Measurements from ENCODE around the gene AP1M2.
A peak's percentile ranks its signal among the peaks of the same experiment; 100 is the strongest.

AP1M2 gene

DNA sequence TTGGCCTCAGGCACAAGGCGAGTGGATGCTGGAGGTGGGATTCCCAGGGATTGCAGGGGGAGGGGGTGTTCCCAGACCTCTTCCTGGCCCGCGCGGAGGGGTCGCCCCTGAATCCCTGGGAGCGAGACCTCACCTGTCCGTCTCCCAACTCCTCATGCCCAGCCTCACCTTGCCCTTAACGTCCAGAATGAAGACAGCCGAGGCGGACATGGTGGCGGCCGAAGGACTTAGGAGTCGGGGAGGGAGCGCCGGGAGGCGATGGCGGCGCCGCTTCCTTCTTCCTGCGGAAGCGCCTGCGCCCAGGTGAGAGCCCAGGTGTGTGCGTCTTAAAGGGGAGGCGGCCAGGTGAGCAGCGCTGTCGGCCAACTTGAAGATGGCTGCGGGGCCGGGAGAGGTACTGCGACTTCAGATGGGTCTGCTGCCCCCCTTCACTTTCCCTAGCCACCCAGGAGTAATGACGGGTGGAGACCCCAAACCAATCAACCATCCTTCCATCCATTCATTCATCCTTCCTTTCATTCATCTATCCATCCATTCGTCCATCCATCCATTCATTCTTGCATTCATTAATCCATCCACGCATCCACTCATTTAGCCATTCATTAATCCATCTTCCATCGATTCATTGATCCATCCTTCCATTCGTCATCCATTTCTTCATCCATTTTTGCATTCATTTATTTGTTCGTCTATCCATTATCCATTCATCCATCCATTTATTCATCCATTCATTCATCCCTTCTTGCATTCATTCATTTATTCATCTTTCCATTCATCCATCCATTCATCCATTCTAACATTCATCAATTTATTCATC lies at the start of gene AP1M2:
Gene AP1M2, minus strand, starts transcription at position 291 of the 817 bp plus-strand sequence. Its CDS starts 81 bp downstream, at position 210.
- no peak for DNase-seq

DNA sequence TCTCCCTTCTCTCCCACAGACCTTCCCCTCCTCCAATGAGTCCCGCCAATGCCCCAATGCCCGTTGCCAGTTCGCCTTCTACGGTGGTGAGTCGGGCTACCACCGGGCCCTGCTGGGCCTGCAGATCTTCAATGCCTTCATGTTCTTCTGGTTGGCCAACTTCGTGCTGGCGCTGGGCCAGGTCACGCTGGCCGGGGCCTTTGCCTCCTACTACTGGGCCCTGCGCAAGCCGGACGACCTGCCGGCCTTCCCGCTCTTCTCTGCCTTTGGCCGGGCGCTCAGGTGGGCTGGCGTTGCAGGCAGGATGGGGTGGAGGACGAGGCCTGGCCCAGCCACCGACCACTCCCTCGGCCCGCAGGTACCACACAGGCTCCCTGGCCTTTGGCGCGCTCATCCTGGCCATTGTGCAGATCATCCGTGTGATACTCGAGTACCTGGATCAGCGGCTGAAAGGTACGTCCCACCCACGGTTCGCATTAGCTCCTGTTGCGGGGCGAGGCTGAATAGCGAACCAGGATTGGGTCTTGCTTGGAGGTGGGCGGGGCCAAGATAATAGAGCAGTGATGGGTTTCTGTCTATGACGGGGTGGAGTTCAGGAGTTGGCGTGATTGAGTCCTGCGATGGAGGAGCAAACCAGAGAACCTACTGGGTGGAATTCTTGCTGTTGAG lies 49.3 kb upstream of the AP1M2 start:
- no peak for DNase-seq

DNA sequence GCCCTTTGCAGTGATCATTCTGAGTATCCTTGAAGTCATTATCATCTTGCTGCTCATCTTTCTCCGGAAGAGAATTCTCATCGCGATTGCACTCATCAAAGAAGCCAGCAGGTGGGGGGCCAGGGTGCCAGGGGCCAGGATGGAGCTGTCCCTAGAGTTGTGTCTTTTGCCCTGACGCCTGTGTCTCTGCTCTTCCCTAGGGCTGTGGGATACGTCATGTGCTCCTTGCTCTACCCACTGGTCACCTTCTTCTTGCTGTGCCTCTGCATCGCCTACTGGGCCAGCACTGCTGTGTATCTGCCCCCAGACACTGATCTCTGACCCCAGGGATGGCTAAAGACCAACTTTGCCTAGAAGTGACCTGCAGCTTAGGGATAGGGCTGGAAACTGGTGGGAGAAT lies 47.9 kb upstream of the AP1M2 start:
- no peak for DNase-seq

DNA sequence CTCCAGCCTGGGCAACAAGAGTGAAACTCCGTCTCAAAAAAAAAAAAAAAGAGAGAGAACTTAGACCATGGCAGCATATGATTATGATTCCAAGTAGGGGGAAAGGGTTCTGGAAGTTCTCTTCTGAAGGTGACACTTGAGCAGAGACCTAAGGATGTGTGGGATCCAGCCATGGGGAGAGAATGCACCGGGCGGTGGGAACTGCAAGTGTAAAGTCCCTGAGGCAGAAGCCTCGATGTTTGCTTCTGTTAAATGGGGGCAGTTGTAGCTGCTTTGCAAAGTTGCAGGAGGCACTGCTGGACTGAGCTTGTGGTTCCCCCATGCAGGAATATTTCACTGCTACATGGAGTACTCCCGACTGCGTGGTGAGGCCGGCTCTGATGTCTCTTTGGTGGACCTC lies 47.3 kb upstream of the AP1M2 start:
- DNase-seq = no peak

DNA sequence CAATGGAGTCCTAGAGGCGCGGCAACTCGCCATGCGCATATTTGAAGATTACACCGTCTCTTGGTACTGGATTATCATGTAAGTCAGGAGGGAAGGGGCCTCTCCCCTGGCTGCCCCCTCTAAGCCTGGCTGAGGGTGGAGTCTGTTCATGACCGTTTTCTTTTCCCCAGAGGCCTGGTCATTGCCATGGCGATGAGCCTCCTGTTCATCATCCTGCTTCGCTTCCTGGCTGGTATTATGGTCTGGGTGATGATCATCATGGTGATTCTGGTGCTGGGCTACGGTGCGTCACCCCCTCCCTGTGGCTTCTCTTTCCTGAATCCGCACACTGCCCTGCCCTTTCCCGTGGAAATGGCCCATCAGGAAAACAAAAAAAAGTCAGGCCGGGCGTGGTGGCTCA lies 44.8 kb upstream of the AP1M2 start:
- DNase-seq = no peak

DNA sequence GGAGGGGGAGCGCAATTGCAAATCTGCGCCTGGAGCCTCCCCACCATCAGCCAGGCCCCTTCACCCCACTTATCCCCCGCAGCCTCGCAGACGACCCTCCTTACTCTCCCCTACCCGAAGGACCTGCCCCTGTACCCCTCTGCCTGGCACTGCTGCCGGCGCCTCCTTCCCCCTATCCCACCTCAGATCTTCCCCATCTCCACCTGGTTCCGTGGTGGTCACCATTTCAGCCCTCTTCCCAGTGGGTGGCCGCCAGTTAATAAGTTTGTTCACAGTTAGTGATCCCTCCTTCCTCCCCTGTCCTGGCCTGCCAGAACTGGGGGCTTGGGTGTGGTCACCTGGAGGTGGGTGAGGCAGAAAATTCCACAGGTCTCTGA lies 38.6 kb upstream of the AP1M2 start:
- no peak for DNase-seq

DNA sequence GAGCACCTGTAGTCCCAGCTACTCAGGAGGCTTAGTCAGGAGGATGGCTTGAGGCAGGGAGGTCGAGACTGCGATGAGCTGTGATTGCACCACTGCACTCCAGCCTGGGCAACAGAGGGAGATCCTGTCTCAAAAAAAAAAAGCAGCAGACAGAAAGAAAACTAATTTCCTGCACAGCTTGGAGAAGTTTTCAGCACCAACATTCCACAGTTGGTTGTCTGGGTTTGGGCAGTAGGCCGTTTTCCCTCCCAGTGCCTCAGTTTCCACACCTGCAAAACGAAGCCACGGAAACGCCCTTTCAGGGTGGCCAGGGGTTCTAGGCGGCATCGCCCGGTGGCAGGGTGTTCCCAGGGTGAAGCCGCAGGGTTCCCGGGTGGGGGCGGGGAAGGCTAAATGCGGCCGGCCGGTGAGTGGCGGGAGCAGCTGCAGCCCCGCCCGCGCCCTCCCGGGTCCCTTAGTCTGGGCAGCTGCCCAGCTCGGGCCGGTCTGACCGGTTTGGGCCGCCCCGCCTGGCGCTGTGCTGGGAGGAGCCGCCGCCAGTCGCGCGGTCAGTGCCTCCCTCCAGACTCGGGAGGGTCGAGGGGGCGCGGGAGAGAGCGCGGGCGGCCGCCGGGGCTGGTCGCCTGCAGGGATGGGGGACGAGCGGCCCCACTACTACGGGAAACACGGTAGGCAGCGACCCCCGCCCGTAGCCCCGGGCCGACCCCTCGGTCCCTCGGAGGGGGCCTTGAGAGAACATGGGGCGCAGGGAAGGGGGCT lies 38.1 kb upstream of the AP1M2 start, which contains the start of gene SLC44A2:
Gene SLC44A2, plus strand, starts transcription at position 551 of the 759 bp plus-strand sequence. Its CDS starts 81 bp downstream, at position 632.
- no peak for DNase-seq

DNA sequence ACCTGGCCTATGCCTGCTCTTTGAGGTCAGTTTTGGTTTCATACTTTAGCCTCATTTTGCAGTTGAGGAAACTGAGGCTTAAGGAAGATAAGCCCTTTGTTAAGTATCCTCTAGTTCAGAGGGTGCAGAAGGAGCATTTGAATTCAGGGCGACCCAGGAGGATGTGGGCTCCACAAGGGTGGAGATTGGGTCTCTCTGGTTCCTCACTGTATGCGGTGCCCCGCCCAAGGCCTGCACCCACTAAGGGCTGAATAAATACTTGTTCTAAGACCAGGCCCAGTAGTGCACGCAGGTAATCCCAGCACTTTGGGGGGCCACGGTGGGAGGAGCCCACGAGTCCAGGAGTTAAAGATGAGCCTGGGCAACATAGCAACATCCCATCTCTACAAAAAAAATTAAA lies 37.5 kb upstream of the AP1M2 start:
- no peak for DNase-seq

DNA sequence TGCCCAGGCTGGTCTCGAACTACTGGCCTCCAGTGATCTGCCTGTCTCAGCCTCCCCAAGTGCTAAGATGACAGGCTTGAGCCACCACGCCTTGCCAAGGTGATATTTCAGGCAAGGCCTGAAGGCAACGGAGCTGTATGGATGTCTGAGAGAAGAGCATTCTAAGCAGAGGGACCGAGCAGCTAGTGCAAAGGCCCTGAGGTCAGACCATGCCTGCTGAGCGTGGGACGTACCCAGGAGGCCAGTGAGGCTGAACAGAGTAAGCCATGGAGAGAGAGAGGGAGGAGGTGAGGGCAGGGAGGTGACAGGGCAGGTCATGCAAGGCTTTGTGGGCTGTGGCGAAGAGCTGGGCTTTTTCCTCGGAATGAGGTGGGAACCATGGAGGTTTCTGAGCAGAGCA lies 34.9 kb upstream of the AP1M2 start:
- DNase-seq = no peak

DNA sequence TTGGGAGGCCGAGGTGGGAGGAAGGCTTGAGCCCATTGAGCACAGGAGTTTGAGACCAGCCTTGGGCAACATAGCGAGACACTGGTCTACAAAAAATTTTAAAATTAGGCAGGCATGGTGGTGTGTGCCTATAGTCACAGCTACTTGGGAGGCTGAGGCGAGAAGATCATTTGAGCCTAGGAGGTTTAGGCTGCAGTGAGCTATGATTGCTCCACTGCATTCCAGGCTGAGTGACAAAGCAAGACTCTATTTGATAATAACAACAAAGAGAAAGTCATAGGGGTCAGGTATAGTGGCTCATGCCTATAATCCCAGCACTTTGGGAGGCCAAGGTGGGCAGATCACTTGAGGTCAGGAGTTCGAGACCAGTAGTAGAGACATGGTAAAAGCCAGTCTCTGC lies 33.7 kb upstream of the AP1M2 start:
- no peak for DNase-seq

DNA sequence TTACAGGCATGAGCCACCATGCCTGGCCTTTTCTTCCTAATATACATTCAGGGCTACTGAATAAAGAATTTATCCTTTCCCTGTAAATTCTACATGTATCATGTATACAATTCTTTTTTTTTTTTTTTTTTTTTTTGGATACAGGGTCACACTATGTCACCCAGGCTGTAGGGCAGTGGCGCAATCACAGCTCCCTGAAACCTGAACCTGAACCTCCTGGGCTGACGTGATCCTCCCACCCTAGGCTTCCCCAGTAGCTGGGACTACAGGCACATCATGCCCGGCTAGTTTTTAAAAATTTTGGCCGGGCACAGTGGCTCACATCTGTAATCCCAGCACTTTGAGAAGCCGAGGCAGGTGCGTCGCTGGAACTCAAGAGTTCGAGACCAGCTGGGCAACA lies 31.7 kb upstream of the AP1M2 start:
- DNase-seq = no peak

DNA sequence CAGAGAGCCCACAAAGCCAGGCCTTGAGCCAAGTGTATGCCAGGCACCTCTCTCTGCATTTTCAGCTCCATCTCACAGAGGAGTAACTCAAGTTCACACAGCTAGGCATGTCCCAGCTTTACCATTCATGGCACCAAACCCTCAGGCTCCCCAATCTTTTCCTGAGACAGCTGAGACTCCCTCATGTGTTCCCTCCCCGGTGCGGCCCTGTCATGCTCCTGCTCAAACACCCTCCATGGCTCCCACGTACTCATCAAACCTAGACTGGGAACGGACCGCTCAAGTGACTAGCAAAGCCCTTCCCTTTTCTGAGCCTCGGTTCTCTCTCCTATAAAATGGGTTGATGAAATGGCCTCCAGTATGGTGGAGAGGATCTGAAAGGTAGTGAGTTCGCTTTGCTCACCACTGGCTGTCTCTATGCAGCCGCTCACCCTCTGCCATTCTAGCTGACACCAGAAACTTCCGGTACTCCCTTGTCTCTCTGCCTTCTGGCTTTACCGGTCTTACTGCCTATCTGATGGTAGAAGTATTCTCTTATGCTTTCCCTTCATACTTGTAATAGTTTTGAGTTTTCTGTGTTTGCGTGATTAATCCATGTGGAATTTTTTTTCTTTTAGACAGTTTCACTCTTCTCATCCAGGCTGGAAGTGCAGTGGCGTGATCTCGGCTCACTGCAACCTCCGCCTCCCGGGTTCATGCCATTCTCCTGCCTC lies 30.5 kb upstream of the AP1M2 start:
- no peak for DNase-seq

DNA sequence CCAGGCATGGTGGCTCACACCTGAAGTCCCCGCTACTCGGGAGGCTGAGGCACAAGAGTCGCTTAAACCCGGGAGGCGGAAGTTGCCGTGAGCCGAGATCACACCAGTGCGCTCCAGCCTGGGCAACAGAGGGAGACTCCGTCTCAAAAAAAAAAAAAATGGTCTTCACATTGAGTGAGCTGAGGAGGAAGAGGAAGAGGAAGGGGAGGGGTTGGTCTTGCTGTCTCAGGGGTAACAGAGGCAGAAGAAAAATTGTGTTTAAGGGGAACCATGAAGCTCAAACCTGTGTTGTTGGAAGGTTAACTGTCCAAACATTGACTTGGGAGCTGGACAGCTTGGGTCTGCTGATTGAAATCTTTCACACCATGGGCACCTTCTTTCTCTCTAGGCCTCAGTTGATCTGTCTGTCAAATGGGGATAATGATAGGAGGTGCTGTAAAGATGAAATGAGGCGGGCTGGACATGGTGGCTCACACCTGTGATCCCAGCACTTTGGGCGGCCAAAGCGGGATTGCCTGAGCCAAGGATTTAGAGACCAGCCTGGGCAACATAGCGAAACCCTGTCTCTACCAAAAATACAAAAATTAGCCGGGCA lies 28.4 kb upstream of the AP1M2 start:
- no peak for DNase-seq

DNA sequence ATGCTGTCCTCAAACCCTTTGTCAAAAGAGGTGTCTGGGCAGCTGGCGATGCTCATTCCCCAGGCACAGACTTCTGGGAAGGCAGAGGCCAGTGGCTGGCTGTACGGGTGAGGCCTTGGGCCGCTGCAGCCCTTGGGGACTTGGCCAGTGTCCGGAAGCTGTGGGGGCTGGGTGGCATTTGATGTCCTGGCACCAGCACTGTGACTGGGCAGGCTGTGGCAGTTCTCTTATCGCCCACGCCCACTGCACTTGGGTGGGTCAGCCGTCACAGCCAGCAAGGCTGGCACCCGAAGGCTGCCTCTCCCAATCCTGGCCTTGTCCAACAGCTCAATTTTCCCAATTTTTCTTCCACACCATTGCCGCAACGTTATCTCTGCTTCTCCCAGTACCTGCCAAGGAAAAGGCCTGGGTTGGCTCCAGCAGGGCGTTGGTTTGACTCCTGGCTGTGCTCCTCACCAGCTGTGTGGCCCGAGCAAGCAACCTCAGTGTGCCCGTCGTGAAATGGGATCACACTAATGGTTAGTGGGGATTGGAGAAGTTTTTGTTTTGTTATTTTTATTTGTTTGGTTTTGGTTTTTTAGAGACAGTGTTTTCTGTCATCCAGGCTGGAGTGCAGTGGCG lies 25.5 kb upstream of the AP1M2 start:
- DNase-seq = no peak

DNA sequence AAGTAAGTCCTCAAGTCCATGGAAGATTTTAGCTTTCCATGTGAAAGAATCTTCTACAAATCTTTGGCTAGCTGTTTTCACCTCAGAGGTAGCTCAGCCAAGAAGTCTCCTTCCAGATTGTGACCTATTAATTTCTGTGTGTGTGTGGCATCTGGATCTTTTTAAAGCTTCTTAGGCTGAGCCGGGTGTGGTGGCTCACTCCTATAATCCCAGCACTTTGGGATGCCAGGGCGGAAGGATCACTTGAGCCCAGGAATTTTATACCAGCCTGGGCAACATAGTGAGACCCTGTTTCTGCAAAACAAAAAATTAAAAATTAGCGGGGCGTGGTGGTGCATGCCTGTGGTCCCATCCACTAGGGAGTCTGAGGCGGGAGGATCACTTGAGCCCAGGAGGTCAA lies 24.8 kb upstream of the AP1M2 start:
- no peak for DNase-seq

DNA sequence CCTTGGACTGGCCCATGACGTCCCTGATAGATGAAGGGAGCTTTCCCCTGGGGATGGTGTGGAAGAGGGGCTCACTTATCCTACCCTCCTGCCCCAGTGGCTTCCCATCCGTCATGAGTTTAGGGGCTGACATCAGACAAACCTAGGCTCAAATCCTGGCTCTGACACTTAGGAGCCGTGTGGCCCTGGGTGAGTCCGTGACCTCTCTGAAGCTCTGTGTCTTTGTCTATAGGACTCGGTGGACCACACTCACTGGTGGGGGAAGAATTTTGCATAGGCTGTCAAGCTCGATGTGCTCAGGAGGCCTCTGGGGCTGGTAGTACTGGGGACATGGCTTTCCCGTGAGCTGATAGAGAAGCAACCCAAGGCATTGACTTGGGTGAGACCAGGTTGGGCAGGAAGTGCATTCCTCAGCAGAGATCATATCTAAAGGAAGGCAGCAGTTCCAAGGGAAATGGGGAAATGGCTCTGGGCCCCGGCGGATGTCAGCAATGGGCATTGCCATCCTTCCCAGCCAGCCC lies 17.4 kb upstream of the AP1M2 start:
- no peak for DNase-seq

DNA sequence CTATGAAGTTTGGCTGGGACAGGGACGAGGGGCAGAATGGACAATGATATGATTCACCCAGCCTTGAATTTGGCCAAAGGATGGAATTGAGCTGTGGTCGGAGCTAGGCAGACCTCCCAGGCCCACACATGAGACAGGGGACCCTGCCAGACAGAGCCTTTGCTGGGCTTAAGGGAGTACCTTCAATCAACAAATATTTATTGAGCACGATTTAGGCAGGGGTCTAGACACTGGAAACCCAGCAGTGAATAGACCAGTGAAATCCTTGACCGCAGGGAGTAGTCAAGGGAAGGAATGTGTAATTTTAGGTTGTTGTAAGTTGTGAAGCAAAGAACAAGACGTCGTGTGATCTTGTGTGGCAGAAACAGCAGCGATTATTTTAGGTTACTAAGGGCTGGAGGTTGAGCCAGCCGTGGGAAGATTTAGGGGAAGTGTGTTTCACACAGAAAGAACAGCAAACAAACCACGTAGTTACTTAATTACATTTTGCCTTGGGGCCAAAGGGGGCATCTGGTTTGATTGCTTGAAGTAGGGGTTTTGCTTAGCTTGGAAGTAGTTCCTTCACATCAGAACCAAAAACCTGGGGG lies 16.9 kb upstream of the AP1M2 start:
- DNase-seq = no peak

DNA sequence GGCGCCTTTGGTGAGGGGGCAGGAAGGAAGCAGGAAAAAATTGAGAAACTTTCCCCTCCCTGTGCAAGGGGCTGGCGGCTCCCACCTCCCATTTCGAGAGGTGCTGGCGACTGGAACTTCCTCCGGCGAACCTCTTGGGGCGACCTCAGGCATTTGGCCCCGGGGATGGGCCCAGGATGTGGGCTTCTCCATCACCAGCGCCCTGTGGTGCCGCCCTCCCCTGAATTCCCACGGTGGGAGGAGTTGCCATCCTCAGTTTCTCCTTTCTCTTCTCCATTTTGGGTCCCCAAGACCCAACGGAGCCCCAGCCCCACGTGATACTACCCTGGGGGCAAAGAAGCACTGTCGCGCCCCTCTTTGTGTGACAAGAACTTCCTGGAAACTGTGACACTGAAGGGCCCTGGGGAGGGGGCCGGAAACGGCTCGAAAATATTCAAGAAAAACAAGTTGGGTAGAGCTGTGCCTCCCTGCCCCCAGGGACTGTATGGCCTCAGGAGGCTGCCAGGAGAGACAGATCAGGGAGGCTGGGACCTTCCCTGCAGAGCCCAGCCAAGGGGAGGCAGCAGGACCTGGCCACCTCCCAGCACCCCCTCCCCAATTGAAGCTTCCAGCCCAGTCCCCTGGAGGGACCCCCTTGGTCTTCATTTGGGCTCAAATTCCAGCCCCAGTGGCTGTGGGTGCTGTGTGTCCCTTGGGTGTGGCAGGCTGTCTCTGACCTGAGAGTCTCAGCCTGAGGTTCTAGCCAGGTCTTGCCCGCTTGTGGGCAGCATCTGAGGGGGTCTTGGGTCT lies 16.2 kb upstream of the AP1M2 start:
- DNase-seq = peak; percentile 80

DNA sequence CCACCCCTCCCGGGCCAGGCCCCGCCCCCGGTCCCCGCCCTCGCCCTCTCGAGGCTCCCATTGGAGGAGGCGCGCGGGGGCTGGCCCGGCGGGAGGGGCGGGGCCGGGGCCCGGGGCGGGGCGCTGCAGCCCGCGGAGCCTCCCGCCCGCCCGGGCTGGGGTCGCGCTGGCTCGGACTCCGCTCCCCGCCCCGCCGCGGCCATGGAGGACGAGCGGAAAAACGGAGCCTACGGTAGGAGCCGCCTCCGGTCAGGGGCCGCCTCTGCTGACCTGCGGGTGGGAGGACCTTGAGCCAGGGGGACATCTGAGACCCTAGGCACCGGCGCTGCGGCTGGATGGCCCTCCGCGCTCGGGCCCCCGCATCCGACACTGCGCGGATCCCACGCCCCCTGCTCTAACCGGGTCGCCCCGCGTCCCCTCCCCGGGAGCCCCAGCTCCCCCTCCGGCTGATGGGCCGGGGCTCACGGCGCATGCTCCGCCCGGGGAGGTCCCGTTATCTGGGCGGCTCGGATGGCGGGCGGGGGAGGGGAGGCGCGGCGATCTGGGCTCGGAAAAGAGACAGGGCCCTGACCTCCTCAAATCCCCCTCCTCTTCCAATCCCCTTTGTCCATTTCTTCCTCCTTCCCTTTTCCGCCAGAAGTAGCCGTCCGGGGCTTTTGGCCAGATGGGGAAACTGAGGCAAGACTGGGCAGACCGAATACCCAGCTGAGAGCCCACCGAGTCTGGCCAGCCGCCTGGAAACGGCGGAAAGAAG lies 15.4 kb upstream of the AP1M2 start:
- peak; percentile 83 for DNase-seq

DNA sequence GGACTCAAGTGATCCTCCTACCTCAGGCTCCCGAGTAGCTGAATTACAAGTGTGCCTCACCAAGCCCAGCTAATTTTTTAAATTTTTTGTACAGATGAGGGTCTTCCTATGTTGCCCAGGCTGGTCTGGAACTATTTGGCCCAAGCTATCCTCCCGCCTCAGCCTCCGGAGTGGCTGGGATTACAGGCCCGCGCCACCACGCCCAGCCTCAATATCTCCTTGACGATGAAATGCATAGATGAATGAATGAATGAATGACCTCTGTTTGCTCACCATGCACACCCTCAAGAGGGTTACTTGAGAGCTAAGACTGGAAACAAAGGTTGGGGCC lies 14.9 kb upstream of the AP1M2 start:
- DNase-seq = no peak

Measured in activated CD4-positive, alpha-beta T cell treated with anti-CD3 and anti-CD28 coated beads for 1 hour (primary cell).